RPMI8226 (cell line): ENCODE results near the gene CLDN34.

Experiments used
- DNase-seq: peaks from one replicate; pipeline ENCODE4 v3.0.0-alpha.2; 2015

The CLDN34 gene

GRCh38 chrX:9966775-9967408, at the start of gene CLDN34:
CLDN34 (plus strand) TSS chrX:9967358; CDS start chrX:9967358, 0 bp downstream.
- DNase-seq = no peak

- no peak for DNase-seq
Observed at GRCh38 chrX:9917861-9918260, 49.3 kb upstream of the CLDN34 start.

GRCh38 chrX:9919632-9920172, 47.5 kb upstream of the CLDN34 start:
- DNase-seq = no peak

GRCh38 chrX:9921407-9921806, 45.8 kb upstream of the CLDN34 start:
- DNase-seq = no peak

- no peak for DNase-seq
Observed at GRCh38 chrX:9923357-9923756, 43.8 kb upstream of the CLDN34 start.

GRCh38 chrX:9926002-9926401, 41.2 kb upstream of the CLDN34 start:
- DNase-seq = no peak

GRCh38 chrX:9927698-9928482, 39.3 kb upstream of the CLDN34 start:
- no peak for DNase-seq

- no peak for DNase-seq
Observed at GRCh38 chrX:9935436-9935835, 31.7 kb upstream of the CLDN34 start.

- DNase-seq = no peak
Observed at GRCh38 chrX:9937761-9938160, 29.4 kb upstream of the CLDN34 start.

GRCh38 chrX:9938516-9938915, 28.6 kb upstream of the CLDN34 start:
- no peak for DNase-seq

- no peak for DNase-seq
Observed at GRCh38 chrX:9940421-9940820, 26.7 kb upstream of the CLDN34 start.

- DNase-seq = no peak
Observed at GRCh38 chrX:9942086-9942485, 25.1 kb upstream of the CLDN34 start.

GRCh38 chrX:9943420-9943819, 23.7 kb upstream of the CLDN34 start:
- no peak for DNase-seq

- DNase-seq = no peak
Observed at GRCh38 chrX:9947131-9947794, 19.9 kb upstream of the CLDN34 start.

GRCh38 chrX:9948406-9948805, 18.8 kb upstream of the CLDN34 start:
- no peak for DNase-seq

- no peak for DNase-seq
Observed at GRCh38 chrX:9952300-9952699, 14.9 kb upstream of the CLDN34 start.

GRCh38 chrX:9953396-9953795, 13.8 kb upstream of the CLDN34 start:
- DNase-seq = no peak

GRCh38 chrX:9955506-9955905, 11.7 kb upstream of the CLDN34 start:
- DNase-seq = no peak

- no peak for DNase-seq
Observed at GRCh38 chrX:9957743-9958142, 9.4 kb upstream of the CLDN34 start.

GRCh38 chrX:9958183-9958582, 9.0 kb upstream of the CLDN34 start:
- no peak for DNase-seq

GRCh38 chrX:9961750-9962149, 5.4 kb upstream of the CLDN34 start:
- DNase-seq = no peak

- DNase-seq = no peak
Observed at GRCh38 chrX:9977635-9978034, 10.5 kb downstream of the CLDN34 start.

GRCh38 chrX:9980401-9980800, 13.2 kb downstream of the CLDN34 start:
- no peak for DNase-seq

GRCh38 chrX:9980927-9981326, 13.8 kb downstream of the CLDN34 start:
- DNase-seq = no peak
